ENCODE results near the gene MATCAP1.

GRCh38 chr16:67190041-67190440 lies 6.3 kb upstream of the MATCAP1 start, which contains the start of gene EXOC3L1:
- TF ChIP-seq CTCF (IDR thresholded peaks at IDR 0.05; ENCODE audit: insufficient read depth, low read length), result no peak
- TF ChIP-seq POLR2AphosphoS5 (IDR thresholded peaks at IDR 0.05; ENCODE audit: low read depth), result no peak
- TF ChIP-seq GABPA (IDR thresholded peaks at IDR 0.05; ENCODE audit: low read depth), result no peak
- no peak for TF ChIP-seq SPI1 (IDR thresholded peaks at IDR 0.05; ENCODE audit: borderline replicate concordance, low read depth)

All from HL-60 (cell line).